ENCODE data around the gene KAT6B. TPM values are rescaled to one million over a fixed set of nuclear protein-coding genes. Genes with fewer than 3 reads are reported as not detected.
A peak's percentile ranks its signal among the peaks of the same experiment; 100 is the strongest.

Gene KAT6B
- total RNA-seq, 2 donors from 2014 or later = 28.0 to 97.8 TPM

- peaks cover 2% of the 10 kb centered on the region for H3K4me1 ChIP-seq (replicated peaks)
- no peaks in the 10 kb centered on the region for H3K9me3 ChIP-seq
- H3K27ac ChIP-seq = no peak overlapping the region
- H3K27me3 ChIP-seq (replicated peaks; ENCODE audit: insufficient read depth) = no peaks in the 10 kb centered on the region
- no peak overlapping the region for H3K4me3 ChIP-seq
- DNase-seq (ENCODE audit: low spot score) = no peak
- H3K36me3 ChIP-seq = no peaks in the 10 kb centered on the region
- WGBS = 80% methylated on average over 1 of the region's 1 CpG
- intact Hi-C loops (cut with DNase I) = no loop called here
- TF ChIP-seq POLR2AphosphoS5 (IDR thresholded peaks at IDR 0.05) (no peak), POLR2A (IDR thresholded peaks at IDR 0.05) (no peak), CTCF (IDR thresholded peaks at IDR 0.05) (no peak)
These were observed 96.5 kb downstream of the KAT6B start for GRCh38 chr10:74922921-74923320.

GRCh38 chr10:74923556-74923955 is 97.2 kb downstream of the KAT6B start:
- Histone ChIP-seq H3K27ac (no peak overlapping the region), H3K9me3 (no peaks in the 10 kb centered on the region), H3K27me3 (replicated peaks; ENCODE audit: insufficient read depth) (no peaks in the 10 kb centered on the region), H3K4me3 (no peak overlapping the region), H3K4me1 (replicated peaks) (peaks cover 2% of the 10 kb centered on the region), H3K36me3 (no peaks in the 10 kb centered on the region)
- WGBS = 54% methylated on average over 4 of the region's 4 CpGs
- intact Hi-C loops (cut with DNase I) = no loop called here
- DNase-seq (ENCODE audit: low spot score) = no peak
- TF ChIP-seq POLR2A (IDR thresholded peaks at IDR 0.05) = no peak
- no peak for TF ChIP-seq POLR2AphosphoS5 (IDR thresholded peaks at IDR 0.05)
- no peak for TF ChIP-seq CTCF (IDR thresholded peaks at IDR 0.05)

GRCh38 chr10:74924251-74924963 is 98.0 kb downstream of the KAT6B start:
- H3K4me3 ChIP-seq = no peak overlapping the region
- TF ChIP-seq POLR2A (IDR thresholded peaks at IDR 0.05) (no peak), CTCF (IDR thresholded peaks at IDR 0.05) (no peak), POLR2AphosphoS5 (IDR thresholded peaks at IDR 0.05) (peak; percentile 57)

GRCh38 chr10:74925291-74925690 is 98.9 kb downstream of the KAT6B start:
- Histone ChIP-seq H3K27ac (peak overlapping the region; percentile 6 to 39), H3K27me3 (replicated peaks; ENCODE audit: insufficient read depth) (no peaks in the 10 kb centered on the region), H3K4me3 (no peak overlapping the region), H3K9me3 (no peaks in the 10 kb centered on the region), H3K36me3 (no peaks in the 10 kb centered on the region), H3K4me1 (replicated peaks) (peaks cover 2% of the 10 kb centered on the region)
- WGBS = 48% methylated on average over 1 of the region's 1 CpG
- TF ChIP-seq POLR2AphosphoS5 (IDR thresholded peaks at IDR 0.05) = no peak
- no peak for TF ChIP-seq CTCF (IDR thresholded peaks at IDR 0.05)
- TF ChIP-seq POLR2A (IDR thresholded peaks at IDR 0.05) = no peak
- intact Hi-C loops (cut with DNase I) = no loop called here
- DNase-seq (ENCODE audit: low spot score) = no peak

More at GRCh38 chr10:74924251-74924963, 98.0 kb downstream of the KAT6B start:
- WGBS = 25% methylated on average over 5 of the region's 5 CpGs
- Histone ChIP-seq H3K4me1 (replicated peaks) (peaks cover 2% of the 10 kb centered on the region), H3K27me3 (replicated peaks; ENCODE audit: insufficient read depth) (no peaks in the 10 kb centered on the region), H3K27ac (peak overlapping the region; percentile 6 to 39), H3K9me3 (no peaks in the 10 kb centered on the region), H3K36me3 (no peaks in the 10 kb centered on the region)
- no peak for DNase-seq (ENCODE audit: low spot score)
- intact Hi-C loops (cut with DNase I) = no loop called here

GRCh38 chr10:74925708-74926107 is 99.3 kb downstream of the KAT6B start:
- no peak overlapping the region for H3K27ac ChIP-seq
- 89% methylated on average over 4 of the region's 4 CpGs for WGBS
- DNase-seq (ENCODE audit: low spot score) = no peak
- no peaks in the 10 kb centered on the region for H3K36me3 ChIP-seq
- intact Hi-C loops (cut with DNase I) = no loop called here
- H3K4me1 ChIP-seq (replicated peaks) = peaks cover 2% of the 10 kb centered on the region
- H3K9me3 ChIP-seq = no peaks in the 10 kb centered on the region
- TF ChIP-seq POLR2A (IDR thresholded peaks at IDR 0.05) = no peak
- no peak for TF ChIP-seq CTCF (IDR thresholded peaks at IDR 0.05)
- no peak for TF ChIP-seq POLR2AphosphoS5 (IDR thresholded peaks at IDR 0.05)
- no peaks in the 10 kb centered on the region for H3K27me3 ChIP-seq (replicated peaks; ENCODE audit: insufficient read depth)
- no peak overlapping the region for H3K4me3 ChIP-seq

Data from prostate gland (tissue), 2 donors.